ENCODE results near the gene KDM5B. TPM values are rescaled to one million over a fixed set of nuclear protein-coding genes. Genes with fewer than 3 reads are reported as not detected.

Gene KDM5B
- total and polyA plus RNA-seq, 9 of the 15 experiments (the other 6 are each of a cell fraction or from before 2014, with no cell fraction given), result 15.4 to 90.6 (median 57.1) TPM

- TF ChIP-seq RREB1 (CRISPR knock-in tag; IDR thresholded peaks at IDR 0.05) (0 out of 2 replicates have a peak, but pooled peaks have one; percentile 14), CREBBP (IDR thresholded peaks at IDR 0.05; ENCODE audit: low read depth, low read length) (no peak), HDAC1 (IDR thresholded peaks at IDR 0.05) (peak in 1 of 2 experiments; percentile 16; a peak in 1 of 4 replicates), BHLHE40 (IDR thresholded peaks at IDR 0.05; ENCODE audit: low read length) (0 out of 2 replicates have a peak, but pooled peaks have one; percentile 7), POLR2A (conservative IDR thresholded peaks at IDR 0.05) (peak; percentile 71), NR2C1 (IDR thresholded peaks at IDR 0.05) (no peak), NR2C1 (tag; IDR thresholded peaks at IDR 0.05) (no peak), MYBL2 (IDR thresholded peaks at IDR 0.05; ENCODE audit: low read depth) (peak; percentile 39; the same call in 1 of the 2 replicates), MYBL2 (CRISPR knock-in tag; IDR thresholded peaks at IDR 0.05; ENCODE audit: borderline replicate concordance) (no peak), U2AF2 (optimal IDR thresholded peaks at IDR 0.05; ENCODE audit: low read depth, low read length) (no peak), NFXL1 (CRISPR knock-in tag; IDR thresholded peaks at IDR 0.05) (no peak), NFRKB (IDR thresholded peaks at IDR 0.05; ENCODE audit: low read depth) (peak; percentile 7; the same call in 1 of the 2 replicates), ZNF740 (CRISPR knock-in tag; IDR thresholded peaks at IDR 0.05) (peak; percentile 14; the same call in 1 of the 2 replicates), ZNF740 (tag; IDR thresholded peaks at IDR 0.05) (no peak), ZNF644 (tag; IDR thresholded peaks at IDR 0.05; ENCODE audit: low read depth) (no peak), WHSC1 (IDR thresholded peaks at IDR 0.05; ENCODE audit: low read length) (no peak), TAF7 (tag; IDR thresholded peaks at IDR 0.05) (no peak), TEAD1 (CRISPR knock-in tag; IDR thresholded peaks at IDR 0.05) (0 out of 4 replicates have a peak, but pooled peaks of 1 of the 2 experiments have one; percentile 12), TAF1 (IDR thresholded peaks at IDR 0.05; ENCODE audit: control insufficient read depth, extremely low read depth, insufficient read depth, low read length, severe bottlenecking) (peak; percentile 56), IFI16 (CRISPR knock-in tag; IDR thresholded peaks at IDR 0.05) (no peak), CREM (IDR thresholded peaks at IDR 0.05; ENCODE audit: low read depth) (no peak), HCFC1 (IDR thresholded peaks at IDR 0.05; ENCODE audit: low read depth, low read length) (no peak), YY1 (IDR thresholded peaks at IDR 0.05; ENCODE audit: borderline replicate concordance in 1 of 3, control insufficient read depth in 1 of 3, extremely low read depth in 1 of 3, insufficient read depth in 3 of 3, insufficient read length in 1 of 3, insufficient replicate concordance in 2 of 3, low read depth in 1 of 3, low read length in 2 of 3) (peak in 2 of 3 experiments; percentile 35 to 63), LCOR (CRISPR knock-in tag; IDR thresholded peaks at IDR 0.05) (0 out of 2 replicates have a peak, but pooled peaks have one; percentile 26)
Measured at GRCh38 chr1:202806845-202807450, 1.3 kb downstream of the KDM5B start (continued).

Data from K562 (cell line).